ENCODE measurements around the gene OSBPL1A.

- no peak for TF ChIP-seq POLR2A (IDR thresholded peaks at IDR 0.05)
- TF ChIP-seq, protein P1, sequence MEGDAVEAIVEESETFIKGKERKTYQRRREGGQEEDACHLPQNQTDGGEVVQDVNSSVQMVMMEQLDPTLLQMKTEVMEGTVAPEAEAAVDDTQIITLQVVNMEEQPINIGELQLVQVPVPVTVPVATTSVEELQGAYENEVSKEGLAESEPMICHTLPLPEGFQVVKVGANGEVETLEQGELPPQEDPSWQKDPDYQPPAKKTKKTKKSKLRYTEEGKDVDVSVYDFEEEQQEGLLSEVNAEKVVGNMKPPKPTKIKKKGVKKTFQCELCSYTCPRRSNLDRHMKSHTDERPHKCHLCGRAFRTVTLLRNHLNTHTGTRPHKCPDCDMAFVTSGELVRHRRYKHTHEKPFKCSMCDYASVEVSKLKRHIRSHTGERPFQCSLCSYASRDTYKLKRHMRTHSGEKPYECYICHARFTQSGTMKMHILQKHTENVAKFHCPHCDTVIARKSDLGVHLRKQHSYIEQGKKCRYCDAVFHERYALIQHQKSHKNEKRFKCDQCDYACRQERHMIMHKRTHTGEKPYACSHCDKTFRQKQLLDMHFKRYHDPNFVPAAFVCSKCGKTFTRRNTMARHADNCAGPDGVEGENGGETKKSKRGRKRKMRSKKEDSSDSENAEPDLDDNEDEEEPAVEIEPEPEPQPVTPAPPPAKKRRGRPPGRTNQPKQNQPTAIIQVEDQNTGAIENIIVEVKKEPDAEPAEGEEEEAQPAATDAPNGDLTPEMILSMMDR (IDR thresholded peaks at IDR 0.05) = no peak
Measured at GRCh38 chr18:24214144-24214543, 183.5 kb downstream of the OSBPL1A start.
